GM18526 (cell line): ENCODE measurements around the gene FILIP1L.

Experiments
- POLR2A ChIP-seq: IDR thresholded peaks from 3 replicates; pipeline ENCODE4 v1.6.1; 2011; ENCODE audit not compliant: insufficient read length; ENCODE audit errors: extremely low read depth

FILIP1L gene

GRCh38 chr3:100023595-100023994 is 90.7 kb downstream of the FILIP1L start:
- no peak for TF ChIP-seq POLR2A

GRCh38 chr3:100023150-100023549 is 91.2 kb downstream of the FILIP1L start:
- TF ChIP-seq POLR2A: no peak

- no peak for TF ChIP-seq POLR2A
Observed at GRCh38 chr3:100022506-100022905, 91.8 kb downstream of the FILIP1L start.

GRCh38 chr3:100020876-100021644 is 93.2 kb downstream of the FILIP1L start:
- TF ChIP-seq POLR2A: no peak

- no peak for TF ChIP-seq POLR2A
Observed at GRCh38 chr3:100019719-100020118, 94.6 kb downstream of the FILIP1L start.

GRCh38 chr3:100018806-100019205 is 95.5 kb downstream of the FILIP1L start:
- no peak for TF ChIP-seq POLR2A

GRCh38 chr3:100010087-100010417 is 104.2 kb downstream of the FILIP1L start:
- no peak for TF ChIP-seq POLR2A

- TF ChIP-seq POLR2A: no peak
Observed at GRCh38 chr3:100009276-100010086, 104.8 kb downstream of the FILIP1L start.

- no peak for TF ChIP-seq POLR2A
Observed at GRCh38 chr3:100008081-100008698, 106.1 kb downstream of the FILIP1L start.

GRCh38 chr3:100007313-100007712 is 107.0 kb downstream of the FILIP1L start:
- no peak for TF ChIP-seq POLR2A

- TF ChIP-seq POLR2A: no peak
Observed at GRCh38 chr3:100006570-100007271, 107.6 kb downstream of the FILIP1L start.

- no peak for TF ChIP-seq POLR2A
Observed at GRCh38 chr3:100005665-100006393, 108.5 kb downstream of the FILIP1L start.

GRCh38 chr3:100004931-100005330 is 109.4 kb downstream of the FILIP1L start:
- no peak for TF ChIP-seq POLR2A

- no peak for TF ChIP-seq POLR2A
Observed at GRCh38 chr3:100003609-100004503, 110.4 kb downstream of the FILIP1L start.
